ENCODE data around the gene APOA5.
A peak's percentile ranks its signal among the peaks of the same experiment; 100 is the strongest.
"Not testable (repeated sequence)": the region's sequence is repeated elsewhere in the genome, so short reads cannot be mapped to it uniquely, and the experiment has no call there.

The APOA5 gene

DNA sequence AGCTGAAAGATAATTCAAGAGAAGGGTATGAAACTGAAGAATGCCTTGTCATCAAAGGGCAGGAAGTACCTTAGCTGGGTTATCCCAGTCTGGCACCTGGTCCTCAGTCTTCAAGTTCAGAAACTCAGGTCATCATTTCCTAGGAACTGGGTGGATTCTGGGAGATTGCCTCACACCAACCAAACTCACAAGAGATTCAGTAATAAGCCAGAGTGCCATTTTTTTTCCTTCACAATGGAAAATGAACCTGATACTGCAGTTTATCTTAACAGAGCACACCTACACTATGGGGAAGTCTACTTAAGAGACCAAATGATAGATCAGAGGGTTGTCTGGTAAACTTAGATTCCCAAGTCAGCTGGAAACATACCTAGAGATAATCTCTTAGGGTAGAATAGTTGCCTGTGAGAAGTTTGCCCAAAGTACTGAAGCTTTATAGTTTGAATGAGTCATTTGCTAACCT, 15.1 kb downstream of the APOA5 start:
- peaks cover 88% of the 10 kb centered on the region for H3K36me3 Mint-ChIP-seq (ENCODE audit: low read depth)
- H3K4me3 Mint-ChIP-seq, result no peak overlapping the region
- peaks cover 78% of the 10 kb centered on the region for H3K4me1 Mint-ChIP-seq (ENCODE audit: low read depth)
- DNase-seq, result no peak
- peak overlapping the region; percentile 90 for H3K27ac Mint-ChIP-seq
- H3K27me3 Mint-ChIP-seq, result no peaks in the 10 kb centered on the region
- H3K9me3 Mint-ChIP-seq, result peaks cover 2% of the 10 kb centered on the region

DNA sequence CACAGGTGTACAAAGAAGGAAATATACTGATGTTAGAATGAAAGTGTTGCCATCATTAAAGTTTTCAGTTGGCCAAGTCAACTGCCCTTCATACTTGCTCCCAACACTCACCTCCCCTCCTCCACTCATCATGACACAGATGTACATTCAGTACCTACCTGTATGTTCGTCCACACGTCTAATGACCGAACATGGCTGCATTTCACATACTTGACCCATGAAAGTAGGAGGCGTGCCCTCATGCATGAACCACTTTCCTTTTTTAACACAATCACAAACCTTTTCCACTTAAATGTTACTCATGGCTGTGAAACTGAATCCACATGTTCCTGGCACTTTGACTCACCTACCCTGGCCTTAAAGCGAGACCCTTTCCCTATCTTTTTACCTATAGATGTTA, 15.7 kb downstream of the APOA5 start:
- no peaks in the 10 kb centered on the region for H3K27me3 Mint-ChIP-seq
- no peak for DNase-seq
- peaks cover 85% of the 10 kb centered on the region for H3K36me3 Mint-ChIP-seq (ENCODE audit: low read depth)
- peaks cover 78% of the 10 kb centered on the region for H3K4me1 Mint-ChIP-seq (ENCODE audit: low read depth)
- peak overlapping the region; percentile 90 for H3K27ac Mint-ChIP-seq
- no peak overlapping the region for H3K4me3 Mint-ChIP-seq
- H3K9me3 Mint-ChIP-seq, result peaks cover 2% of the 10 kb centered on the region

DNA sequence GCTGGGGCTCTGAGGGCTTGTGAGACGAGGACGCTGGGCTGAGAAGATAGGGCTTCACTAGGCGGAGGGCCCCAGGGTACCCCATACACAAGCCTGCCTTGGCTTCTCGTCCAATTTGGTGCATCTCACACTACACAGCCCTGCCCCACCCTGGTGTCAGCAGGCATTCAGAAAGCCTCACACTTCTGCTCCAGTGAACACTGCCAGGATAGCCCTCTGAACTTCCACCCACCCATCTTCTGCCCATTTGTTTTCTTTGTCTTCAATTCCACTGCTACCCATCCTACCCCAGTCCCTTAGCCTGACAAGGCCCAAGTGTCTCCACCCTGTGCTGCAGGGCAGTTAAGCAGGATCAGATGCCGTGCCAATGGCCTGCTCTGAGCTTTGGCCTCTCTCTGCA, 17.0 kb downstream of the APOA5 start:
- no peak for DNase-seq
- peaks cover 77% of the 10 kb centered on the region for H3K4me1 Mint-ChIP-seq (ENCODE audit: low read depth)
- H3K36me3 Mint-ChIP-seq (ENCODE audit: low read depth), result peaks cover 84% of the 10 kb centered on the region
- peak overlapping the region; percentile 23 for H3K27ac Mint-ChIP-seq
- no peak overlapping the region for H3K4me3 Mint-ChIP-seq
- peaks cover 2% of the 10 kb centered on the region for H3K9me3 Mint-ChIP-seq
- no peaks in the 10 kb centered on the region for H3K27me3 Mint-ChIP-seq

- Mint-ChIP-seq H3K4me3 (peak overlapping the region; percentile 98), H3K36me3 (ENCODE audit: low read depth) (peaks cover 84% of the 10 kb centered on the region), H3K4me1 (ENCODE audit: low read depth) (peaks cover 72% of the 10 kb centered on the region), H3K9me3 (peaks cover 2% of the 10 kb centered on the region), H3K27me3 (no peaks in the 10 kb centered on the region), H3K27ac (peak overlapping the region; percentile 98)
- DNase-seq, result no peak
These were observed 18.2 kb downstream of the APOA5 start for GRCh38 chr11:116773203-116774097.

- peak; percentile 98 for DNase-seq
- no peaks in the 10 kb centered on the region for H3K27me3 Mint-ChIP-seq
- peak within 1 kb of the TSS; percentile 98 for H3K27ac Mint-ChIP-seq
- peak within 1 kb of the TSS; percentile 98 for H3K4me3 Mint-ChIP-seq
- peaks cover 63% of the 10 kb centered on the region for H3K4me1 Mint-ChIP-seq (ENCODE audit: low read depth)
- peaks cover 80% of the 10 kb centered on the region for H3K36me3 Mint-ChIP-seq (ENCODE audit: low read depth)
- H3K9me3 Mint-ChIP-seq, result peaks cover 2% of the 10 kb centered on the region
These were observed 19.1 kb downstream of the APOA5 start, which contains the start of gene BUD13 for GRCh38 chr11:116772443-116773202. BUD13 (minus strand) TSS chr11:116772987; CDS start chr11:116772964, 23 bp downstream.

- no peaks in the 10 kb centered on the region for H3K27me3 Mint-ChIP-seq
- H3K9me3 Mint-ChIP-seq, result peaks cover 2% of the 10 kb centered on the region
- H3K4me1 Mint-ChIP-seq (ENCODE audit: low read depth), result peaks cover 58% of the 10 kb centered on the region
- H3K36me3 Mint-ChIP-seq (ENCODE audit: low read depth), result peaks cover 78% of the 10 kb centered on the region
- H3K4me3 Mint-ChIP-seq, result peak overlapping the region; percentile 98
- DNase-seq, result no peak
- peak overlapping the region; percentile 98 for H3K27ac Mint-ChIP-seq
These were observed 19.7 kb downstream of the APOA5 start for GRCh38 chr11:116771935-116772334.

- H3K4me1 Mint-ChIP-seq (ENCODE audit: low read depth), result peaks cover 12% of the 10 kb centered on the region
- H3K4me3 Mint-ChIP-seq, result no peak overlapping the region
- DNase-seq, result no peak
- H3K27ac Mint-ChIP-seq, result no peak overlapping the region
- no peaks in the 10 kb centered on the region for H3K27me3 Mint-ChIP-seq
- H3K36me3 Mint-ChIP-seq (ENCODE audit: low read depth), result peaks cover 93% of the 10 kb centered on the region
- no peaks in the 10 kb centered on the region for H3K9me3 Mint-ChIP-seq
These were observed 29.5 kb downstream of the APOA5 start for GRCh38 chr11:116762132-116762531.

DNA sequence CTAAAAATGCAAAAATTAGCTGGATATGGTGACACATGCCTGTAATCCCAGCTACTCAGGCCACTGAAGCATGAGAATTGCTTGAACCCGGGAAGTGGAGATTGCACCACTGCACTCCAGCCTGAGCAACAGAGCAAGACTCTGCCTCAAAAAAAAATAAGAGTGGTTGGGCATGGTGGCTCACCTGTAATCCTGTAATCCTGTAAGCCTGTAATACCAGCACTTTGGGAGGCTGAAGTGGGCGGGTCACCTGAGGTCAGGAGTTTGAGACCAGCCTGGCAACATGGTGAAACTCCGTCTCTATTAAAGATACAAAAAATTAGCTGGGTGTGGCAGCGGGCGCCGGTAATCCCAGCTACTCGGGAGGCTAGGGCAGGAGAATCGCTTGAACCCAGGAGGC, 35.6 kb downstream of the APOA5 start:
- not testable (repeated sequence) for H3K27ac Mint-ChIP-seq; H3K4me3 Mint-ChIP-seq; DNase-seq; H3K27me3 Mint-ChIP-seq; H3K4me1 Mint-ChIP-seq (ENCODE audit: low read depth); H3K9me3 Mint-ChIP-seq
- peaks cover 84% of the 10 kb centered on the region for H3K36me3 Mint-ChIP-seq (ENCODE audit: low read depth)

- Mint-ChIP-seq H3K27me3 (no peaks in the 10 kb centered on the region), H3K9me3 (no peaks in the 10 kb centered on the region), H3K4me3 (no peak overlapping the region), H3K4me1 (ENCODE audit: low read depth) (no peaks in the 10 kb centered on the region), H3K27ac (no peak overlapping the region), H3K36me3 (ENCODE audit: low read depth) (peaks cover 61% of the 10 kb centered on the region)
- no peak for DNase-seq
These were observed 41.5 kb downstream of the APOA5 start for GRCh38 chr11:116750070-116750718.

- H3K4me3 Mint-ChIP-seq, result no peak overlapping the region
- DNase-seq, result no peak
- H3K9me3 Mint-ChIP-seq, result no peaks in the 10 kb centered on the region
- no peaks in the 10 kb centered on the region for H3K27me3 Mint-ChIP-seq
- H3K27ac Mint-ChIP-seq, result no peak overlapping the region
- peaks cover 20% of the 10 kb centered on the region for H3K36me3 Mint-ChIP-seq (ENCODE audit: low read depth)
- peaks cover 7% of the 10 kb centered on the region for H3K4me1 Mint-ChIP-seq (ENCODE audit: low read depth)
These were observed 49.6 kb downstream of the APOA5 start for GRCh38 chr11:116742104-116742503.

DNA sequence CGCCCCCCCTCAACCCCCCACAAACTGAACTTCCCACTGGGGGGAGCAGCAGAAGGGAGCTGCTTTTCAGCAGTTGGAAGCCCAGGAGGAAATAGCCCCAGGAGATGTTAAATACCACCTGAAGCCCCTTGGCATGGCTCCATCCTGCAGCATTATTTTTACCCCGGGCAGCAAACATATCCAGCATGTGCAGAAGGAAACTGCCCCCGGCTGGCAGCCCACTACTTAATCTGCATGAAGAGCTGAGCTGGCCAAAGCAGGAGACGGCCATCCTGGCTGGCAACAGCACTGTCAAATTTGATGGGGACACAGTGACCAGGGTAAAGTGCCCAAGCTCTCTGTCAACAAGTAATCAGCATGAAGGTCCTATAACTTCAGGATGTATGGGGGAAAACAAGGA, 50.9 kb downstream of the APOA5 start:
- peaks cover 7% of the 10 kb centered on the region for H3K4me1 Mint-ChIP-seq (ENCODE audit: low read depth)
- H3K36me3 Mint-ChIP-seq (ENCODE audit: low read depth), result peaks cover 12% of the 10 kb centered on the region
- DNase-seq, result no peak
- no peak overlapping the region for H3K27ac Mint-ChIP-seq
- no peak overlapping the region for H3K4me3 Mint-ChIP-seq
- H3K27me3 Mint-ChIP-seq, result no peaks in the 10 kb centered on the region
- H3K9me3 Mint-ChIP-seq, result no peaks in the 10 kb centered on the region

All from activated T-cell treated with anti-CD3 and anti-CD28 coated beads, Interleukin-2, amount 50 U/mL, for 24 hours (primary cell).